HG02588 (cell line): ENCODE measurements around the gene TFEB.

Experiments used
- ATAC-seq: cut with Tn5 transposase; IDR thresholded peaks from one replicate; pipeline ENCODE4 v1.9.1; 2021; ENCODE audit warnings: mild to moderate bottlenecking, moderate library complexity; ENCODE audit not compliant: unreplicated experiment

The TFEB gene

GRCh38 chr6:41724228-41724580, 11.2 kb downstream of the TFEB start:
- no peak for ATAC-seq

- peak; percentile 58 for ATAC-seq
Observed at GRCh38 chr6:41723530-41724227, 11.7 kb downstream of the TFEB start.

DNA sequence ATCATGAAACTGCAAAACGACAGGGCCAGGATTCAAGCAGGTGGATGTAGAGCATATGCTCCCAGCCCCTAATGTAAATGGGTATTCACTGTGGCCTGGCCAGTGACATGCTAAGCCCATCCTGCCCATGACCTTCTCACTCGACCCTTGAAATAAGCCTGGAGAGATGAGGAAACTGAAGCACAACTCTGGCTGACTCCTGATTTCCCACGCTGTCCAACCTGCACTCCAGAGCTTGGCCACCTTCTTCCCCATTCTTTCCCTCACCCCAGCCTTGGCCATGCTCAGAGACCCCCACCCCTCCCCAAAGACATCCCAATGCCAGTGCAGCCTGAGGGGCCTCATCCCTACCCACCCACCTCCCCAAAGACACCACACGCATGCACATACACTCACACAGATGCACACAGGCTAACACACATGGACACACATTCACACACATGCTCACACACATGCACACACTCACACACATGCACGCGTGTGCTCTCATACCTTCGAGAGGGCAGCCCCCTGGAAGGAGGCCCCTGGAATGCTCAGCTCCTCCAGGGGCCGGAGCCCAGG, 12.4 kb downstream of the TFEB start:
- no peak for ATAC-seq

GRCh38 chr6:41721414-41721813, 14.0 kb downstream of the TFEB start:
- ATAC-seq: no peak

DNA sequence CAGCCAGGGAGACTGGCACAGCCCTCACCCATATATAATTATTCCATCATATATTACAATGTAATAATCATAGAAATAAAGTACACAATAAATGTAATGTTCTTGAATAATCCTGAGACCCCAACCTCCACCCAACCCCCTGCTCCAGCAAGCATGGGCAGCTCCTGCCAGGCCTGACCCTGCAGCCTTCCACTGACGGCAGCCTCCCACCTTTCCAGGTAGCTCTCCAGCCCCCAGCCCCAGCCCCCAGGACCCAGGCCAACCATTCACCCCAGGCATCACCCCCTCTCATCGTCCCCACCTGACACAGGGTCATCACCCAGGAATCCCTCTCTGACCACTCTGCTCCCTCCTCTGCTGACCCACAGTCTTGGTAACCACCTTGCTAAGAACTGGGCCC, 14.6 kb downstream of the TFEB start:
- no peak for ATAC-seq

DNA sequence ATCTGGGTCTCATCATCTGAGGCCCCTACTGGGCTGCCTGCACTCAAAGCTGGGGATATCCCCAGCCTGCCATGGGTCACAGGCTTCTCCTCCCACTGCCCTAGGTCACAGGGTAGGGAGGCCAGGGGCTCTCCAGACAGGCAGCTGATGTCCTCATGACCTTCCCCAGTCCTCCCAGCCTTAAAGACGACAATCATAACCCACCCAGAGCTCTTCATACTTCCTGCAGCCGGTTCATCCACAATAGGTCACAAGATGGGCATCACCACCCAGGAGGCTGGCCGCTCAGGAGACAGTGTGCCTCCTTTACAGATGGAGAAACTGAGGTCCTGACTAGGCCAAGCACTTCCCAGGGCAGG, 15.2 kb downstream of the TFEB start:
- ATAC-seq: no peak

DNA sequence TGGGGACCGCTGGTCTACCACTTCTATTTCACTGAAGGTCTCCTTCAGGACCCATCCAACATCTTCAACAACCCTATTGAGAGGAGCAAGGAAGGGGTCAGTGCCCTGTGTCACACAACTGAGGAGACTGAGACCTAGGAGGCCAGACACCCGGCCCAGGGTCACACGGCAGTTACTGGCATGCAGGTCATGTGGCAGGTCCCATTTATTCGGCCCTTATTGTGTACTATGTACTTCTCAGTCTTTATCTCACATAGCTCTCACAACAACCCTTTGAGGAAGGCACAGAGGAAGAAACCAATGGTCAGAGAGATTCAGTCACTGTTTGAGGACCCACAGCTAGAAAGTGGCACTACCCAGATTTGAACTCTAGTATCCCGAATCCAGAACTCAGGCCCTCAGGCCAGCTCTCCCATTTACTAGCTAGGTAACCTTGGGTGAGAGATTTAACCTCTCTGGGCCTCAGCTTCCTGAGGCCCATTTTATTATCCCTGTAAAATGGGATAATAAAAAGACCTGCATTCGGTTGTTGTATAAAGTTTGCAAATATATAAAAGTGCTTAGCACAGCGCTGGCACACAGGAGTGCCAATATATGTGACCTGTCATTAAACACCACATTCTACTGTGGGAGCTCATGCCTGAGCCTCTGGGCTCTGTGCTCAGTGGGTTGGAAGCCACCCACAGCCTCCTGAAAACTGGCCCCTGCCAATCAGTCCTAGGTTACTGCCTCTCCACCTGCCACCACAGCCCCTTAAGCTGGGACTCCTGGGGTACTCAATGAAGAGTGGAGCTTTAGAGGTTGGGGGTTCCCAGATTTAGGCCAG, 15.8 kb downstream of the TFEB start:
- no peak for ATAC-seq

DNA sequence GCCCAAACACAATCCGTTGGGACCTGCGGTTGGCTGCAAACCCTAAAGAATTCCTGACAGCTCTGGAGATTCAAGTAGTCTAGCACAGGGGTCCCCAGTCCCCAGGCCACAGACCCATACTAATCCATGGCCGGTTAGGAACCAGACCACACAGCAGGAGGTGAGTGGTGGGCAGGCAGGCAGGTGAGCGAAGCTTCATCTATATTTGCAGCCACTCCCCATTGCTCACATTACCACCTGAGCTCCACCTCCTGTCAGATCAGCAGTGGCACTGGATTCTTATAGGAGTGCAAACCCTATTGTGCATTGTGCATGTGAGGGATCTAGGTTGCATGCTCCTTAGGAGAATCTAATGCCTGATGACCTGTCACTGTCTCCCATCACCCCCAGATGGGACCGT, 16.6 kb downstream of the TFEB start:
- ATAC-seq: no peak

DNA sequence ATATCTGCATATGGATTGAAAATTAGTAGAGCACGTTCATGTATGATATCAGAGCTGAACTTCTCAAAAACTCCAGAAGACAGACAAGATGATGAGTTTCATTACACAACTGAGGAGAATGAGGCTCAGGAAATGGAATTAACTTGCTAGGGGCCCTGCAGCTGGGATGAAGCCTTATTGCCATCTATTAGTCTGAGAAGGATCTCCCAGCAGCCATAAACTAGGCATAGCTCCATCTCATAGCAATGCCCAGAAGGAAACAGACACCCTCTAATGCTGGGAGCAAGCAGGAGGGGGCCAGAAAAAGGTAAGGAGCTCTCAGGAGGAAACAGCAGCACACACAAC, 18.0 kb downstream of the TFEB start:
- no peak for ATAC-seq

GRCh38 chr6:41716516-41717391, 18.7 kb downstream of the TFEB start:
- ATAC-seq: no peak

- ATAC-seq: no peak
Observed at GRCh38 chr6:41715795-41716515, 19.5 kb downstream of the TFEB start.

- no peak for ATAC-seq
Observed at GRCh38 chr6:41714556-41715273, 20.7 kb downstream of the TFEB start.

DNA sequence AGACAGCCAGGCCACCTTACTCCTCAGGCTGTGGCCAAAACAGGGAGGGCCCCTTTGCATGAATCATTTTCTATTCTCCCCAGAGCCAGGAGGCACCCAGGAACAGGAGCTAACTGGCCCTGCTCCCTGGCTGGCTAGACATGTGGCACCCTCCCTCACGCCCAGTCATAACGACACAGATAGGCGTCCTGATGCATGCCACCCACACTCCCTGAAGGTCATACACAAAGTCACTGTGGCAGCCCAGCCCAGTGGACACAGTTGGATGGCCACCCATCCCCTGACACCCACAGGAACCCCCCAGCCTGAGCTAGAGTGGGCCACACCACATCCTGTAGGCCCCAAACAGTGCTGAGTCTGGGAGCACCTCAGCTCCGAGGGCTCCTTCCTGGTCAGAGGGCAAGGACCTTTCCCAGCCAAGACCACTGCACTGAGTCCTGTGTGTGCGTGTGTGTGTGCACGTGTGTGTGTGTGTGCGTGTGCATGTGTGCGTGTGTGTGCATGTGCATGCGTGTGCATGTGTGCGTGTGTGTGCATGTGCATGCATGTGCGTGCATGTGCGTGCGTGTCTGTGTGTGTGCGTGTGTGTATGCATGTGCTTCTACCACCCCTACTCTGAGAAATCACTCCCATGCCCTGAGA, 21.6 kb downstream of the TFEB start:
- peak; percentile 58 for ATAC-seq

DNA sequence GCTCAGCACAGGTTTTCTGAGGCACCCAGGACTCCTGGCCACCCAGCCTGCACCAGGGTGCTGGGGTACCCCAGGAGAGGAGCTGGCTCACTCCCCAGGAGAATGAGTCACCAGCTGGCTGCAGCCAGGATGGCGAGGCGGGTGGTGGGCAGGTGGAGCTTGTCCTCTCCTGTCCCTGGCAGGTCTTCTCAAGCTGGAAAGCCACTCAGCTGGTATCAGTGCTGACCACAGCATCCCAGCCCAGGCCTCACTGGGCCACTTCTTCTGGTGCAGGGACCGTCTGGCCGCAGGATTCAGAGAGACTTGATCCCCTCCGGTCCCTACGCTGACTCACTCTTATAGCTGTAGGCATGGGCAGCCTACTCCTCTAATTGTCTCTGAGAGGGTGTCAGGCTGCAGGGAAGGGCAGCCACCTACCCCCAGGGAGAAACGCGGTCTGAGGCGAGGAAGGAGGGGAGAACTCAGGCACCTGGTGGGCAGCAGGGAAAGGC, 22.2 kb downstream of the TFEB start:
- peak; percentile 13 for ATAC-seq

DNA sequence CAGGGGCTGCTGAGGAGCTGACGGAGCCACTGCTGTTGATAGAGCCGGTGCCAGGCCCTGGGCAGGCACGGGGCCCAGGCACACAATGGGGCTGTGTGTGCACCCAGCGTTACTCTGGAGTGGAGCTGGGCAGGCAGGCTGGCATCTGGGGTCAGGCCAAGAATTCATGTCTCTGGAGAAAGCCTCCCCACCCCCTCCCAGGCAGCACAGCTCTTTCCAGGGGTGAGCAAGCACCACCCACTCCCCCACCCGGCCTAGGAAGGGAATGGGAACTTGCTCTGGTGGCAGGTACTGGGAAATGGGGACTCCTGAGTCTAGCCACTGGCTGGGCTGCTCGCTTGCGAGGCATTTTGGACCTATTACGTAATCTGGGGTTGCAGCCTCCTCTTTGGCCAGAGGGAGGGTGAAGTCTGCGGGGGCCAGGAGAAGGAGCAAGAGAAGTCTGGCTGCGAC, 22.7 kb downstream of the TFEB start:
- no peak for ATAC-seq

- no peak for ATAC-seq
Observed at GRCh38 chr6:41711323-41712038, 23.9 kb downstream of the TFEB start.

DNA sequence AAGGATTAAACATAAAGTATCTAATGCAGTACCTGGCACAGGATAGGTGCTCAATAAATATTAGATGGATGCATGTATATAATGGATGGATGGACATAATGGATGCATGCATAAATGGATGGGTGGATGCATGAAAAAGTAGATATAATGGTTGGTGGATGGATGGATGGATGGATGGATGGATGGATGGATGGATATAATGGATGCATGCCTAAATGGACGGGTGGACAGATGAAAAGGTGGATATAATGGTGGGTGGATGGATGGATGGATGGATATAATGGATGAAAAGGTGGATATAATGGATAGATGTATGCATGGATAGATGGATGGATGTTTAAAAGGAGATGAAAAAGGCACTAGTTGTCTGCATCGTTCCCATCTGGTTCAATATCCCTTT, 26.0 kb downstream of the TFEB start:
- ATAC-seq: no peak

- ATAC-seq: no peak
Observed at GRCh38 chr6:41708856-41709255, 26.6 kb downstream of the TFEB start.
